PC-3 (cell line): ENCODE results near the gene SWSAP1. TPM values are rescaled to one million over a fixed set of nuclear protein-coding genes. Genes with fewer than 3 reads are reported as not detected.

ENCODE experiments used
- ATAC-seq: fragments of 200-7000 bp; cut with Tn5 transposase; 2 replicates; pipeline ENCODE4 v1.9.1; 2020; ENCODE audit warnings: mild to moderate bottlenecking, moderate library complexity
- BruUV-seq: library from RNA; stranded (reverse); fragments of 400-500 nt; replicated peaks from 2 replicates; lab custom pipeline; 2021; lab: Mats Ljungman, UMichigan
- CTCF ChIA-PET: fragments of 300-600 bp; sonication (Branson Sonifier 250); formaldehyde crosslinking; loops from one replicate; lab custom pipeline; 2022; ENCODE audit warnings: antibody characterized with exemption; lab: Charles Lee
- POLR2A ChIA-PET: fragments of 300-600 bp; sonication (Branson Sonifier 250); formaldehyde crosslinking; loops from one replicate; lab custom pipeline; 2022; ENCODE audit warnings: antibody characterized with exemption; ENCODE audit not compliant: unreplicated experiment; lab: Charles Lee
- DNase-seq: peaks from one replicate; pipeline ENCODE4 v3.0.0-alpha.2; 2015
- H2AFZ ChIP-seq: fragments of 300-600 bp; sonication (generic); 2 replicates; pipeline ENCODE4 v1.6.0; 2016; ENCODE audit warnings: antibody characterized with exemption, low read length
- H3F3A ChIP-seq: fragments of 300-600 bp; sonication (generic); one replicate; pipeline ENCODE4 v1.6.0; 2017; ENCODE audit warnings: antibody characterized with exemption, low read length, control low read depth, mild to moderate bottlenecking; ENCODE audit not compliant: unreplicated experiment
- H3K27ac ChIP-seq: fragments of 300-600 bp; sonication (generic); 2 replicates; pipeline ENCODE4 v1.5.1; 2016; ENCODE audit warnings: mild to moderate bottlenecking, low read length
- H3K27me3 ChIP-seq: fragments of 300-600 bp; sonication (generic); 2 replicates; pipeline ENCODE4 v1.6.1; 2016; ENCODE audit warnings: low read length, mixed read lengths
- H3K36me3 ChIP-seq: fragments of 300-600 bp; sonication (generic); 2 replicates; pipeline ENCODE4 v1.6.1; 2016; ENCODE audit warnings: low read depth, mixed run types, low read length, mixed read lengths
- H3K4me1 ChIP-seq: fragments of 300-600 bp; sonication (generic); 2 replicates; pipeline ENCODE4 v1.5.1; 2016; ENCODE audit warnings: low read length; ENCODE audit not compliant: insufficient read depth
- H3K4me2 ChIP-seq: fragments of 300-600 bp; sonication (generic); 2 replicates; pipeline ENCODE4 v1.6.0; 2016; ENCODE audit warnings: low read length
- H3K4me3 ChIP-seq: fragments of 300-600 bp; sonication (generic); 2 replicates; pipeline ENCODE4 v1.5.1; 2016; ENCODE audit warnings: mild to moderate bottlenecking, low read length, mixed read lengths
- H3K79me2 ChIP-seq: fragments of 300-600 bp; sonication (generic); 2 replicates; pipeline ENCODE4 v1.6.1; 2017; ENCODE audit warnings: low read length, mixed read lengths
- H3K9ac ChIP-seq: fragments of 300-600 bp; sonication (generic); 2 replicates; pipeline ENCODE4 v1.6.0; 2016; ENCODE audit warnings: mild to moderate bottlenecking, low read length
- H3K9me2 ChIP-seq: fragments of 300-600 bp; sonication (generic); replicated peaks from 2 replicates; pipeline ENCODE4 v1.6.1; 2016; ENCODE audit warnings: mixed run types, low read length, mixed read lengths
- H3K9me3 ChIP-seq: fragments of 300-600 bp; sonication (generic); 2 replicates; pipeline ENCODE4 v1.6.1; 2016; ENCODE audit warnings: low read length, mixed read lengths
- H4K20me1 ChIP-seq: fragments of 300-600 bp; sonication (generic); 2 replicates; pipeline ENCODE4 v1.6.1; 2016; ENCODE audit warnings: low read length, mixed read lengths
- EZH2 ChIP-seq: fragments of 300-600 bp; sonication (generic); IDR thresholded peaks from one replicate; pipeline ENCODE4 v1.6.1; 2017; ENCODE audit warnings: antibody characterized with exemption, mild to moderate bottlenecking, low read length; ENCODE audit not compliant: unreplicated experiment
- EZH2phosphoT487 ChIP-seq: fragments of 300-600 bp; sonication (generic); IDR thresholded peaks from 2 replicates; pipeline ENCODE4 v1.6.1; 2018; ENCODE audit warnings: mild to moderate bottlenecking, antibody characterized with exemption, low read length, borderline replicate concordance
- intact Hi-C: fragments of 100-400 bp; cut with micrococcal nuclease; formaldehyde crosslinking; loops from 2 replicates; pipeline ENCODE4 v1.9.0; 2023
- total RNA-seq: library from RNA; depleted of rRNA; stranded (reverse); fragments of >200 nt; gene quantifications from 2 replicates; pipeline ENCODE4 v1.2.3, GENCODE V29; 2014
- TF ChIP-seq, protein P1 (sequence below): fragments of 300-600 bp; sonication (generic); conservative IDR thresholded peaks from 2 replicates; pipeline ENCODE4 v1.5.1; 2017; ENCODE audit warnings: antibody characterized with exemption, low read depth, mild to moderate bottlenecking, low read length

The SWSAP1 gene
- total RNA-seq, 1 experiment from 2014 or later = 6.1 TPM

DNA sequence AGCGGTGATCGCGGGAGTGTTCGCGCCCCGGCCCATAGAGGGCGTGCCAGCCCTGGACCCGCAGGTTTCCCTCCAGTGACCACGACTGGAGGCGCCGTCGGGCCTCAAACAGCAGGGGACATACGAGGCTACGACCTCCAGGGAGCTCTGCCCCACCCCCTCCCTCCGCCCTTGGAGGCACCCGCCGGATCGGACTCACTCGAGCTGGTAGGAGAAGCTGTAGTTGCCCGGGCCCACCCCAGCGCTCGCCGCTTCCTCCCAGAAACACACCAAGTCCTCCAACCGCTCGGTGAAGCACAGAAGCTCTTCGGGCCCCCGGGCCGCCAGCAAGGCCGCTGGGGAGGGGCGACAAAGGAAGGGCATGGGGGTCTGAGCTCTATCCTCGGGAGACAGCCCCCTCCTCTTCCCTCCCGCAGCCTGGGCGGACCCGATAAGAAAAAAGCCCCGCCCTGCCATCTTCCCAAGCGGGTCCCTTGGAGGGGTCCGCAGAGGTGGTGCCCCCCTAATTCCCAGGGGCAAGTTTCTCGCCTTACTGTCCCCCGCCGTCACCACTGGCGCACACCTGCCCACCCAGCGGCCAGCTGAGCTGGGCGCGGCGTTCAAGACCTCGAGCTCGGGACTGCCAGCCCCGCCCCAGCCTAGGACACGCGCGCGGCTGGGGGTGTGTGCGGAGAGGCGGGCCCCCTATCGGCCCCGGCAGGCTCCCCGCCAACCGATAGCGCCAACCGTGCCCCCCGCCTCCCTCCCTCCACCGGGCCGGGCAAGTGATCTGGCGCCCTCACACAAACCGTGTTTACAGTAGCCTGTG lies 8.6 kb downstream of the SWSAP1 start:
- H4K20me1 ChIP-seq = no peaks in the 10 kb centered on the region
- no peak overlapping the region for H3K27ac ChIP-seq
- peaks cover 43% of the 10 kb centered on the region for H3K4me1 ChIP-seq
- H3K4me3 ChIP-seq = peak overlapping the region; percentile 66
- H3K36me3 ChIP-seq = no peaks in the 10 kb centered on the region
- no peaks in the 10 kb centered on the region for H3K27me3 ChIP-seq
- peaks cover 7% of the 10 kb centered on the region for H3F3A ChIP-seq
- no peak for TF ChIP-seq EZH2
- TF ChIP-seq, protein P1, sequence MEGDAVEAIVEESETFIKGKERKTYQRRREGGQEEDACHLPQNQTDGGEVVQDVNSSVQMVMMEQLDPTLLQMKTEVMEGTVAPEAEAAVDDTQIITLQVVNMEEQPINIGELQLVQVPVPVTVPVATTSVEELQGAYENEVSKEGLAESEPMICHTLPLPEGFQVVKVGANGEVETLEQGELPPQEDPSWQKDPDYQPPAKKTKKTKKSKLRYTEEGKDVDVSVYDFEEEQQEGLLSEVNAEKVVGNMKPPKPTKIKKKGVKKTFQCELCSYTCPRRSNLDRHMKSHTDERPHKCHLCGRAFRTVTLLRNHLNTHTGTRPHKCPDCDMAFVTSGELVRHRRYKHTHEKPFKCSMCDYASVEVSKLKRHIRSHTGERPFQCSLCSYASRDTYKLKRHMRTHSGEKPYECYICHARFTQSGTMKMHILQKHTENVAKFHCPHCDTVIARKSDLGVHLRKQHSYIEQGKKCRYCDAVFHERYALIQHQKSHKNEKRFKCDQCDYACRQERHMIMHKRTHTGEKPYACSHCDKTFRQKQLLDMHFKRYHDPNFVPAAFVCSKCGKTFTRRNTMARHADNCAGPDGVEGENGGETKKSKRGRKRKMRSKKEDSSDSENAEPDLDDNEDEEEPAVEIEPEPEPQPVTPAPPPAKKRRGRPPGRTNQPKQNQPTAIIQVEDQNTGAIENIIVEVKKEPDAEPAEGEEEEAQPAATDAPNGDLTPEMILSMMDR = peak; percentile 87
- no peaks in the 10 kb centered on the region for H3K9me3 ChIP-seq
- BruUV-seq = no TSS peak
- ATAC-seq = no peak
- no peaks in the 10 kb centered on the region for H3K9me2 ChIP-seq
- CTCF ChIA-PET = interaction anchor here (0.6 to 1.4 kb wide), 7 partner anchors 15 to 89 kb away, joined by 3 to 8 read pairs (median 5); partner anchors contain the start of genes ODAD3 and PRKCSH
- intact Hi-C loops = no loop called here
- DNase-seq = peak; percentile 68
- H2AFZ ChIP-seq = peak overlapping the region; percentile 83
- H3K79me2 ChIP-seq = peaks cover 17% of the 10 kb centered on the region
- no peak overlapping the region for H3K9ac ChIP-seq
- POLR2A ChIA-PET = interaction anchor here (0.6 kb wide), 1 partner anchor 10 kb away, joined by 3 read pairs; no protein-coding TSS in a partner anchor
- H3K4me2 ChIP-seq = peak overlapping the region; percentile 89

DNA sequence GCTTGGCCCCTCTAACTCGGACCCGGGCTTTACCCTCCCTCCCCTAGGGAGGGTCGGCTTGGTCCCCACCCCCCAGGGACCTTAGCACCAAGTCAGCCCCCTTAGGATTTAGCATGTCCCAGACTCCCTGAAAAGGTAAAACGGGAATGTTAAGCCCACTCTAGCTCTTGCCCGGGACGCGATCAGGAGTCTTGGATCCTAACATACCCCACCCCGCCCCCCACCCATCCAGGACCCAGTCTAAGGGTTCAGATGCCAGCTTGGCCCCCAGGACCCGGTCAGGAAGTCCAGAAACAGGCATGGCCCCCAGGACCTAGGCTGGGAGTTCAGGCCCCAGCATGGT lies 9.2 kb downstream of the SWSAP1 start:
- Histone ChIP-seq H3K4me3 (peak overlapping the region; percentile 66), H3K36me3 (no peaks in the 10 kb centered on the region), H3K79me2 (peaks cover 14% of the 10 kb centered on the region), H3F3A (peaks cover 4% of the 10 kb centered on the region), H3K9me3 (no peaks in the 10 kb centered on the region), H3K4me2 (peak overlapping the region; percentile 89), H3K27me3 (no peaks in the 10 kb centered on the region), H3K9ac (no peak overlapping the region), H4K20me1 (no peaks in the 10 kb centered on the region), H3K4me1 (peaks cover 38% of the 10 kb centered on the region), H3K27ac (no peak overlapping the region), H3K9me2 (no peaks in the 10 kb centered on the region), H2AFZ (peak overlapping the region; percentile 83)
- ChIA-PET CTCF (interaction anchor here (0.6 to 1.4 kb wide), 3 partner anchors 51 to 90 kb away, joined by 4 to 8 read pairs (median 8); partner anchors contain the start of genes ODAD3 and PRKCSH), POLR2A (interaction anchor here (0.6 kb wide), 2 partner anchors 10 to 18 kb away, joined by 3 to 4 read pairs; no protein-coding TSS in a partner anchor)
- no peak for TF ChIP-seq EZH2phosphoT487
- TF ChIP-seq, protein P1 = no peak
- TF ChIP-seq EZH2 = no peak
- no peak for DNase-seq
- no TSS peak for BruUV-seq
- ATAC-seq = no peak
- intact Hi-C loops = no loop called here

DNA sequence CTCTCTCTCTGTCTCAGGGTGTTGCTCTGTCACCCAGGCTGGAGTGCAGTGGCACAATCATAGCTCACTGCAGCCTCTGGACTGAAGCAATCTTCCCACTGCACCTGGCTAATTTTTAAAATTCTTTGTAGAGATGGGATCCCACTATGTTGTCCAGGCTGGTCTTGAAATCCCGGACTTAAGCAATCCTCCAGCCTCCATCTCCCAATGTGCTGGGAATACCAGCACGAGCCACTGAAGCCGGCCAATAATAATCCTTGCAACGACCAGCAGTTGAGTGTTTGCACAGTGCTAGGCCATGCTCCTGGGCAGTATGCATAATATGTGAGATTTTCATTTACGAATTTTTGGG lies 10.3 kb downstream of the SWSAP1 start:
- no peak overlapping the region for H3K4me3 ChIP-seq
- peaks cover 31% of the 10 kb centered on the region for H3K4me1 ChIP-seq
- no peak overlapping the region for H3K9ac ChIP-seq
- ChIA-PET CTCF (interaction anchor here (1.2 kb wide), 1 partner anchor 91 kb away, joined by 8 read pairs; no protein-coding TSS in a partner anchor), POLR2A (no interaction called here)
- H3K9me2 ChIP-seq = no peaks in the 10 kb centered on the region
- H3K79me2 ChIP-seq = peaks cover 10% of the 10 kb centered on the region
- ATAC-seq (no peak), DNase-seq (no peak)
- H3F3A ChIP-seq = no peaks in the 10 kb centered on the region
- H3K4me2 ChIP-seq = no peak overlapping the region
- no peak overlapping the region for H3K27ac ChIP-seq
- H3K36me3 ChIP-seq = no peaks in the 10 kb centered on the region
- H2AFZ ChIP-seq = no peak overlapping the region
- BruUV-seq = no TSS peak
- no peaks in the 10 kb centered on the region for H3K9me3 ChIP-seq
- TF ChIP-seq EZH2phosphoT487 (no peak), EZH2 (no peak)
- TF ChIP-seq, protein P1 = no peak
- H4K20me1 ChIP-seq = no peaks in the 10 kb centered on the region
- intact Hi-C loops = no loop called here
- no peaks in the 10 kb centered on the region for H3K27me3 ChIP-seq
